ENCODE measurements around the gene SCAPER.

SCAPER gene

DNA sequence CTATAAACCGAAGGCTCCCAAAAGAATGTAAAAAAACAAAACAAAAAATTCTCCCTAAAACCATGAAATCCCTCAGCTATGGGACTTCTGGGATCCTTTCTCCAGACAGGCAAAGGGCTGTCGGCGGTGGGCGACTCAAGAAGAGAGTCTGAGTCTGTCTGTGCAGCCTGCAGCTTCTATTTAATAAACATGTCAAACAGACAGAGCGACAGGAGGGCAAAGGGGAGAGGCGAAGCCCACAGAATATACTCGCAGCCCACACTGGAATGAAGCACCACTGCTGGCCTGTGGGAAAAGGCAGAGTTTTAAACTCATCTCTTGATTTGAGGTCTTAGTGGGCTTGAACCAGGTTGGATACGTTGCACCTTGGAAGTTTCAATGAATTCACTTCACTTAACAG is 528.3 kb downstream of the SCAPER start:
- no peak overlapping the region for H3K4me3 ChIP-seq (ENCODE audit: low read depth, low read length)
- TF ChIP-seq, protein P1, sequence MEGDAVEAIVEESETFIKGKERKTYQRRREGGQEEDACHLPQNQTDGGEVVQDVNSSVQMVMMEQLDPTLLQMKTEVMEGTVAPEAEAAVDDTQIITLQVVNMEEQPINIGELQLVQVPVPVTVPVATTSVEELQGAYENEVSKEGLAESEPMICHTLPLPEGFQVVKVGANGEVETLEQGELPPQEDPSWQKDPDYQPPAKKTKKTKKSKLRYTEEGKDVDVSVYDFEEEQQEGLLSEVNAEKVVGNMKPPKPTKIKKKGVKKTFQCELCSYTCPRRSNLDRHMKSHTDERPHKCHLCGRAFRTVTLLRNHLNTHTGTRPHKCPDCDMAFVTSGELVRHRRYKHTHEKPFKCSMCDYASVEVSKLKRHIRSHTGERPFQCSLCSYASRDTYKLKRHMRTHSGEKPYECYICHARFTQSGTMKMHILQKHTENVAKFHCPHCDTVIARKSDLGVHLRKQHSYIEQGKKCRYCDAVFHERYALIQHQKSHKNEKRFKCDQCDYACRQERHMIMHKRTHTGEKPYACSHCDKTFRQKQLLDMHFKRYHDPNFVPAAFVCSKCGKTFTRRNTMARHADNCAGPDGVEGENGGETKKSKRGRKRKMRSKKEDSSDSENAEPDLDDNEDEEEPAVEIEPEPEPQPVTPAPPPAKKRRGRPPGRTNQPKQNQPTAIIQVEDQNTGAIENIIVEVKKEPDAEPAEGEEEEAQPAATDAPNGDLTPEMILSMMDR (IDR thresholded peaks at IDR 0.05; ENCODE audit: control insufficient read depth, extremely low read depth, insufficient read depth): no peak
- DNase-seq (ENCODE audit: low read depth): no peak

GRCh38 chr15:76376029-76376428 is 529.1 kb downstream of the SCAPER start:
- DNase-seq (ENCODE audit: low read depth): no peak
- TF ChIP-seq, protein P1 (IDR thresholded peaks at IDR 0.05; ENCODE audit: control insufficient read depth, extremely low read depth, insufficient read depth): no peak
- no peak overlapping the region for H3K4me3 ChIP-seq (ENCODE audit: low read depth, low read length)

DNA sequence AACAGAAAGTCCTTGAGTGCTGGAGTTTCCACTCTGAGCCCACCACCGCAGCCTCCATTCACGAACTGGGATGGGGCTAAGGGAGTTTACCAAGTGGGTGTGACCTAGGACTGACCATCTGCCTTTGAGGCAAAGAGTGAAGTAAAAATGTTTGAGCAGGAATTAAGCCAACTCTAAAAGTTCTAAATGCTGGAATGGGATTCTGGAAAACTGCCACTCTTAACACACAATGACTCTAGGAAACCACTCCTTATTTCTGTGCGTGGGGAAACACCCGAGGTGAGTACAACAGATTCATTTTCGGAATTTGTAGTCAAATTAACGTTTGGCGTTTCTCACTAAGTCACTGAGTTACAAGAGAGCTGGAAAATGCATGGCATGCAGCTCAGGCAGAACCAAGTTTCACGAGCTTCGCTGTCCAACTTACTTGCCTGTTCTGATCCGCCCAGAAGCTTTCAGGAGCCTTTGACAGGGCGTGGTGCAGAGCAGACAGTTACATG is 537.0 kb downstream of the SCAPER start:
- DNase-seq (ENCODE audit: low read depth): peak; percentile 40
- peak overlapping the region; percentile 17; the same call in 1 of the 2 replicates for H3K4me3 ChIP-seq (ENCODE audit: low read depth, low read length)
- TF ChIP-seq, protein P1 (IDR thresholded peaks at IDR 0.05; ENCODE audit: control insufficient read depth, extremely low read depth, insufficient read depth): no peak

GRCh38 chr15:76366714-76367113 is 538.4 kb downstream of the SCAPER start:
- TF ChIP-seq, protein P1 (IDR thresholded peaks at IDR 0.05; ENCODE audit: control insufficient read depth, extremely low read depth, insufficient read depth): no peak
- no peak overlapping the region for H3K4me3 ChIP-seq (ENCODE audit: low read depth, low read length)
- DNase-seq (ENCODE audit: low read depth): no peak

GRCh38 chr15:76363251-76363650 is 541.9 kb downstream of the SCAPER start:
- no peak for DNase-seq (ENCODE audit: low read depth)
- TF ChIP-seq, protein P1 (IDR thresholded peaks at IDR 0.05; ENCODE audit: control insufficient read depth, extremely low read depth, insufficient read depth): no peak
- H3K4me3 ChIP-seq (ENCODE audit: low read depth, low read length): no peak overlapping the region

DNA sequence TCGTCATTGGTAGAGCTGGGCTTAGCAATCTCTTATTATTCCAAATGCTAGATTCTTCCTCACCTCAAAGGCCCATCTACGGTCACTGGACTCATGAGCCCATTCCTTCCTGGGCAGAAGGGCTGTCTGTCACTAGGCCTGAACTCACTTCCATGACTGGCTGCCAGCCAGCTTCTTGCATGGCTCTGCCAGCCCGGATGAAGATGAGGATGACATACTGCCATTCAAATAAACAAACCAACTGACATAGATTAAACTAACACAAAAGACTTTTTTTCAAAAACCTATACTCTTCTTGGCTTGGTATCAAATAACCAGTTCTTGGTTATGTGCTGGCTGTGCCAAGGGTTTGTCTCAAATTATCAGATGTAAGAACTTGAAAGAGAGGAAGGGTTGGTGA is 544.7 kb downstream of the SCAPER start:
- DNase-seq (ENCODE audit: low read depth): no peak
- no peak overlapping the region for H3K4me3 ChIP-seq (ENCODE audit: low read depth, low read length)
- TF ChIP-seq, protein P1 (IDR thresholded peaks at IDR 0.05; ENCODE audit: control insufficient read depth, extremely low read depth, insufficient read depth): no peak

GRCh38 chr15:76359152-76359551 is 546.0 kb downstream of the SCAPER start:
- TF ChIP-seq, protein P1 (IDR thresholded peaks at IDR 0.05; ENCODE audit: control insufficient read depth, extremely low read depth, insufficient read depth): no peak
- H3K4me3 ChIP-seq (ENCODE audit: low read depth, low read length): no peak overlapping the region
- DNase-seq (ENCODE audit: low read depth): peak; percentile 61
